ENCODE data around the gene CCNQ.

CCNQ gene

DNA sequence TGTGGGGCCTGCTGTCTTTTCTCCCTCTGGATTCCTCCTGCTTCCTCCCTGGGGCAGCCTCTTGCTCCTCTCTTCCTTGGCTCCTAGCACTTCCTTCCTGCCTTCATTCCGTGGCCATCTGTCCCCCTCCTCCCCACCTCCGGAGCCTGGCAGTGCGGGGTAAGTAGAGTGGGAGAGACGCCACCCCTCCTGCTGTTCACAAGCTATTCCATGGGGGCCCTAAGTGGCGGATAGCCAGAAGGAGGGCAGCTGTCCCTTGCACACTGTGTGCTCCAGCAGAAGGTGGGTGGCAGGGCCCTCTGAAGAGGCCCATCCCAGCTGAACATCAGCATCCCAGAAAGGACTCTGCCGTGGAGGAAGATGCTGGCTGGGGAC lies 27.4 kb downstream of the CCNQ start:
- DNase-seq: no peak

DNA sequence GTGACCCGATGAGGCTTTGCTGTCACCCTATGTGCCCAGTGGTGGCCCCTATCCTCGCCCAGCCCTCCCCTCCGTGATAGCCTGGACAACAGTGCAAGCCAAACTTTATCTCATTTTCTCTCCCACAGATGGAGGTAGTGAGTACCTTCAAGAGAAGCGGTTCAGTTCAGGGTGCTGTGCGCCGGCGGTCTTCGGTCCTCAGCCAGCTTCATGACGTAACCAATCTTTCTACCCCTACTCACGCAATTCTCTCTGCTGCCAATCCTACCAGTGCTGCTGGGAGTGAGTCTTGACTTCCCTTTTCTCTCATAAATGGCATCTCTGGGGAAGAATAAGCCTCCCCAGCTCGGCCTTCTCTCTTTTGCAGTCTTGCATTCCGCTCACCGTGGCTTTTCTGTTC lies 29.5 kb downstream of the CCNQ start:
- DNase-seq: peak; percentile 36 to 43

GRCh38 chrX:153568451-153569011 lies 30.4 kb downstream of the CCNQ start:
- DNase-seq: no peak

- no peak for DNase-seq
Observed at GRCh38 chrX:153565996-153566580, 32.9 kb downstream of the CCNQ start.

- DNase-seq: no peak
Observed at GRCh38 chrX:153564047-153564606, 34.8 kb downstream of the CCNQ start.

DNA sequence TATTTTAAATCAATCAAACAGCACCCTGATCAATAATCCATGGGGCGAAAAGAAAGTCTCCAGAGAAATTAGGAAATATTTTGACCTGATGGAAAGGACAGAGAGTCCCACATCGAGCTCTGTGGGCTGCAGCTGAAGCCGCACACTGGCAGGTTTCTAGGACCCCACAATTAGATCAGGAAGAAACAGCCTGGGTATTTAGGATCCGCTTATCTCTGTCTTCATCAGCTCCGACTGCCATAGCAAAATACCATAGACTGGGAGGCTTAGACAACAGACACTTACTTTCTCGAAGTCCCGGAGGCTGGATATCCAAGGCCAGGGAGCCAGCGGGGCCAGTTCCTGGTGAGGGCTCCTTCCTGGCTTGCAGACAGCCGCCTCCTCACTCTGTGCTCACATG lies 36.4 kb downstream of the CCNQ start:
- no peak for DNase-seq

DNA sequence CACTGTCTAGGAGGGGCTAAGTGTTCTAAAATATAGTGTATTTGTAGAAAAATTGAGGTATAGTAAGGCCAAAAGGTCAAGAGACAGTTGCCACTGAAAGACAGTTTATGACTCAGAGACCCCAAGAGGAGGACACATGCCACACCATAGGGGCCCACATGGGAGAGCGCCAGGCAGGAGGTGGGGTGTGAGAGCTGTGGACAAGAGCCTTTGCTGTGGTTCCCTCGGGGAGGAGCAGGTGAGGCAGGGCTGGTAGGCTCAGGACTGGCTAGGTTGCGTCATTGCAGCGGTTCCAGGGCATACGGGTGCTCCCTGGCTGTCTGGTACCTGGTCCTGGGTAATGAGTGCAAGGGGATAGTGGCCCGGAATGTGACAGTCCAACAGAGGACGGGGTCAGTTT lies 37.6 kb downstream of the CCNQ start:
- DNase-seq: no peak

GRCh38 chrX:153560466-153560865 lies 38.5 kb downstream of the CCNQ start:
- no peak for DNase-seq

DNA sequence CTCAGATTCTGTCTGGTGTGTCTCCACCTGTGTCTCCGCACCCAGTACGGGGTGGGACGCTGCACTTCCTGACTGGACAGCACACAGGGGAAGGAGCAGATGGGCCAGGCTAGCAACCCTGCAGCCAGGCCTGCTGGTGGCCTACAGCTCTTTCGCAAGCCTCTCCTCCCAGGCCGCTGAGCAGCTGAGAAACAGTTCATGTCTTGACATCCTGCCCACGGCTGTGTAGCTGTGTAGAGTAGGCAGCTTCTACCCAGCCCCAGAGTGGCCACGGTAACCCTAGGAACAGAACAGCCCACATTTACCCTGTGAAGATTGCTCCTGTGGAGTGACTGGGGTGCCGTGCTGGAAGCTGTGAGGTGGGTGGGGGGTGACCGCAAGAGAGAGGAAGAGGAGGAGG lies 38.9 kb downstream of the CCNQ start:
- peak; percentile 28 to 39 for DNase-seq

DNA sequence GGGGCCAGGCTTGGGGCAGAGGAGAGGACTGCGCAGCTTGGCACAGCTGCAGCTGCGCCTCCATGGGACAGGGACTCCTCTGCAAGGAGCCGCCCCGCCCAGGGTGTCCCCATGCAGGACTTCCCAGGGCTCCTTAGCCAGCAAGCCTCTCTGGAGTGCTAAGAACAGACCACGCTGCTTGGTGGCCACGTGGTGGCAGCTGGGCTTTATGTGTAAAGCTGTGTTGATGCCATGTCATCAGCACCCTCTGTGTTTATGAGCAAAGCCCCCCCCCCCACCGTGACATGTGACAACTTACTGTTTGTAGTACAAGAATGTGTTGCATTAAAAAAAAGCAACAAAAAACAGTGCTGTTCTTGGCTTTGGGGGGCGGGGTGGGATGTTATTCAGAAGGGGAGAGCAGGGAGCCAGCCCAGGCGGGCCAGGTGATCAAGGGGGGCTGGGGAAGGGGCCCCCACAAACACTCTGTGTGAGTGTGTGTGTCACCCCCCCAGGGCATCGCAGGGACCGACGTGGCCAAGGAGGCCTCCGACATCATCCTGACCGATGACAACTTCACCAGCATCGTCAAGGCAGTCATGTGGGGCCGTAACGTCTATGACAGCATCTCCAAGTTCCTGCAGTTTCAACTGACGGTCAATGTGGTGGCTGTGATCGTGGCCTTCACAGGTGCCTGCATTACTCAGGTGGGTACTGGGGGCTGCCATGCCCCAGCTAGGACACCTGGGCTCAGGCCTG lies 41.2 kb downstream of the CCNQ start:
- DNase-seq: no peak

DNA sequence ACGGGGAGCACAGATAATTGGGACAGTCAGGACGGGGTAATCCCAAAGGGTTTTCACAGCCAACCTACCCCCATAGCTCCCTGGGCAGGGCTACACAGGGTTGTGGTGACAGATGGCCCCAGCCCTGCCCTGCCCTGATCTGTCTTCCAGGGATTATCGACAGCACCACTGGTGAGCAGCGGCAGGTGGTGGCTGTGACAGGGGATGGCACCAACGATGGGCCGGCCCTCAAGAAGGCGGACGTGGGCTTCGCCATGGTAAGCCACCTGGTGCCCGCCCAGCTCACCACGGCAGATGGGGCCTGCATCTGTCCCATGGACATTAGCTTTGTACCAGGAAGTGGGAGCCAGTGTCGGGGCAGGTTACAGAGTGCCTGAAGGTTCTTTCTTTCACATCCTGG lies 42.2 kb downstream of the CCNQ start:
- no peak for DNase-seq

DNA sequence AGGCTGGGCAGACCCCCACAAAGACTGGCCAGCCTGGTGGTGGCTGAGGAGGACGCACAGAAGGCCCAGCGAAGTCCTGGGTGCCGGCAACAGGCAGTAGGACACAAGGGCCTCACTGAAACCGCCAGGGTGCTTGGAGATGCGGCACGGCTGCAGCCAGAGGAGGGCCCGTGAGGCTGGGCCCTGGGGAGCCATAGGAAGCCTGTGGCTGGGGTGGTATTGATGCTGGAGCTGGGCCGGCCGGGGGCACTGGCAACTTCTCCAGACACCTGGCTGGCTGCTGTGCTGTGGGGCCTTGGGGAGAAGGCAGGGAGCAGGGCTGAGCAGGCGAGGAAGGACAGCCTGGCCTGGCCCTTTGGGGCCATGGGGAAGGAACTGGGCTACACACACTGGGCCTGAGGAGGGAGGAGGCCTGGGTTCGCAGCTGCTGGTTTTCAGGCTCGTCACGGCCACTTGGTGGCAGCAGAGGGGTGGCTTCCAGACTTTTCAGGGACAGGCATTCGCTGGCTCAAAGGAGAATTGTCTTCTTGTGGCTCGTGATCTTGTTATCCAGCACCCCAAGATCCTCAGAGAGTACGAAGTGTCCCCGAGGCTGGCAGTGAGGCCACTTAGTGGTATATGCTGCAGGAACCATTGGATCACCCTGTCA lies 44.3 kb downstream of the CCNQ start:
- peak; percentile 42 to 61 for DNase-seq

GRCh38 chrX:153551135-153551534 lies 47.8 kb downstream of the CCNQ start:
- DNase-seq: no peak

GRCh38 chrX:153549807-153550206 lies 49.1 kb downstream of the CCNQ start:
- DNase-seq: no peak

GRCh38 chrX:153549231-153549630 lies 49.7 kb downstream of the CCNQ start:
- DNase-seq: no peak

DNA sequence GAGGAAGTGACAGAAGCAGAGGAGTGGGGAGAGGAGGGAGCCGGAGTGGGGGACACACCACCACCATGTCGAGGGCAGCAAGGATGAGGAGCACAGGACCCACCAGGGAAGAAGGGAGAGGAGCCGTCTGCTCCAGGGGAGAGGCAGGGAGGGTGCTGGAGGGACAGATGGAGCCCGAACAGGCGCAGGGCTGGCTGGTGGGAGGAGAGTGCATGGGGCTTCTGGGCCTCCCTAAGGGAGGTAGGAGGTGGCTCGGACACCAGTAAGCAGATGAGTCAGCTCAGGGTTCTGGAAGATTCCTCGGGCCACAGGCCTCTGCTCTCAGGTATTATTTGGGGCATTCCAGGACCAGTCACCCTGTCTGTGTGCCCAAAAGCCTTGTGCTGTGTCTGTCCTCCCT lies 51.7 kb downstream of the CCNQ start:
- no peak for DNase-seq

DNA sequence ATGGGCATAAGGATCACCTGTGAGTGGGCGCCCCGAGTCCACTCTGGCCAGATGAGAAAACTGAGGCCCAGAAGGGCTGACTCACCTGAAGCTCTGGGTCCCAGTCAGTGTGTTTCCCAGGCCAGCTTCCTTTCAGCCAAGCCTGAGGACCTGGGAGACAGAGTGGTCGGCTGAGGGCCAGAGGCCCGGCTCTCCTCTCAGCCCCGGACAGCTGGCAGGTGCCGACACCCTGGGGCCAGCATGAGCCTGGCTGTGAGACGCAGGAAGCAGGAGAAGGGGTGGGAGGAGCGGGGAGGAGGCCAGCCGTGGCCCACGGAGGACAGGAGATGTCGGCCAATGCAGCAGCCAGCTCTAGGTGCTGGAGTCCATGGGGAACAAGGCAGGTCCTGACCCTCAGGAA lies 52.6 kb downstream of the CCNQ start:
- DNase-seq: no peak

GRCh38 chrX:153544727-153545126 lies 54.2 kb downstream of the CCNQ start:
- no peak for DNase-seq

DNA sequence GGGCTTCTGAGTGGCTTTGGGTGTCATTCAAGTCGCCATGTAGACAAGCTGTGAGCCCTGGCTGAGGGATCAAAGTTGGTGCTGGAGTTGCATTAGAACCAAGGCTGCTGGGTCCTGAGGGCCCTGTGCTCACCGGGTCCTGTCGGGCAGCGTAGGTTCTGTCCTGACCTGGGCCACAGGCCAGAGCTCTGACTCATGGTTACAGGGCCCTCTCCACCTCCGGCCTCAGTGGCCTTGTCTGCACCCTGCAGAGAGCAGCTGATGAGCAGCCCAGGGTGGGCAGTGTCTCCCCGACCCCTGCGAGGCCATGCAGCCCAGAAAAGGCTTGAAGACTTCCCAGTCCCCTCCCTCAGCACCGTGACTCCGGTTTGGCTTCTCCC lies 59.0 kb downstream of the CCNQ start:
- no peak for DNase-seq

DNA sequence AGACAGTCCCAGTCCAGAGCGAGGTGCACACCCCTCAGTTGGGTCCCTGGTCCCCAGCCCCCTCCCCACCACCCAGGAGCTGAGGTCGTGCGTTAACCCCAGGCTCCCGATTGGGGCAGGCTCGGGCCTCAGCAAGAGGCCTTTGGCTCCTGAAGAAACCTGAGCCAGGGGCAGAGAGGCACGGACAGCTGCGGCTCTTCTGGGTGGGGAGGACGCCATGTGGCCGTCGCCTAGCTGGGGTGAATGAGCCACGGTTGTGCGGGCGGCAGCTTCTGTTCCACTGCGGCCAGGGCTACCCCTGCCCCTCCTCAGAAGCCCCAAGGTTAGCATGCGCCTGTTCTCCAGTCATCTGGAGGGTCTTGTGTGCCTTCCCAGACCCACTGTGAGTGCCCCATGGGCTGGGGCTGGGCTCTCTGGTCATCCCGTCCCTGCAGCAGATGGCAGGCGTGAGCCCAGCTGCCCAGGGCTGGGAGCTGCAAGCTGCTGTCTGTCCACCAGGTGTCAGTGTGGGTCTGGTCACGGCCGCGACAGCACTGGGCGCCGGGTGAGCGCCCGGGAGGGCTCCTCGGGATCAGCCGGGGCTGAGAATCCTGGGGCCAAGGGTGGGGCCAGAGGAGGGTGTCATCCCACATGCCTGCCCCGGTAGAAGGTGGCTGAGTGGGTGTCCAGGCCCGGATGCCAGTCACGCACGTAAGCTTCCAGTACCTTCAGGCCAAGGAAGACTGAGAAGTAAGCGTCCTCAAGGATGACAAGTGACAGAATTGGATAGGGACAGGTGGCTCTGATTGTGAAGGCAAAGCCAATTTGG lies 59.6 kb downstream of the CCNQ start:
- peak; percentile 21 to 25 for DNase-seq

DNA sequence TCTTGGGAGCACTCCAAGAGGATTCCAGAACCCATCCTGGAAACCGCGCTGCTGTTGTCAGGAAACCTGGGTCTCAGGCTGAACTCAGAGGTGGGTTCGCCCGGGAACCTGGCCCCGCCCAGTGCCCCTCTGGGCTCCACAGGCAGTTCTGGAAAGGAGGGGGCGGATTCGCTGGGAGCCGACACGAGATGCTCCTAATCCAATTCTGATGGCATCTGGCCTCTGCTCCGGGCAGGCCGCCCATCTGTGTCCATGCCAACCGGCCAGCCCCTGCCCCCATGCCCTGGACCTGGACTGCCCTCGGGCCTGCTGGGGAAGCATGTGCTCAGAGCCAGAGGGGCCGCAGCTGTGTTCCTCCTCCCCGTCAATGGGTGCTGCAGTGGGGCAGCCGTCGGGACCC lies 60.5 kb downstream of the CCNQ start:
- no peak for DNase-seq

Measured in Kasumi-1 (cell line).